NCI-H510A (cell line): ENCODE measurements around the gene MPC1.

Experiments used
- DNase-seq: peaks from one replicate; lab custom pipeline; 2025; lab: John Stamatoyannopoulos, UW

MPC1 gene

GRCh38 chr6:166382933-166383801 lies at the start of gene MPC1:
MPC1 (minus strand) TSS chr6:166382940; CDS start chr6:166382876, 64 bp downstream.
- peak; percentile 85 for DNase-seq

GRCh38 chr6:166430269-166430668 lies 47.5 kb upstream of the MPC1 start:
- DNase-seq: no peak

DNA sequence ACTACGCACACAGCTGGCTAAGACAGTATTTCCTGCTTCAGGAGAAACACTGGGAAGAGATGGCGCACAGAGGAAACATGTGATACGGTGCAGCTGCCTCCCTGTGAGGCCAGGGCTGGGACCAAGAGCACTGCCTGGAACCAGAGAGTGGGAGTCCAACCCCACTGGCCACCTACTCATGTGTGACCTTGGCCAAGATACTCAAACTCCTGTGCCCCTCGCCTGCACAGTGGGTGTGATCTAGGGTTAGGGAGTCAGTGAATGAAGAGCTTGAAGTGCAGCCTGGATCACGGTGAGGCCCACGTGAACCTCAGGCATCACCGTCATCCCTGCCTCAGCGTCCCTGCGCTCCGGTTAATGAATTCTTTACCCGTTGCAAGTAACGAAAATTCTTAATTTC lies 41.7 kb upstream of the MPC1 start:
- DNase-seq: no peak

- DNase-seq: no peak
Measured at GRCh38 chr6:166423781-166424180, 41.0 kb upstream of the MPC1 start.

GRCh38 chr6:166423051-166423745 lies 40.5 kb upstream of the MPC1 start:
- DNase-seq: no peak

DNA sequence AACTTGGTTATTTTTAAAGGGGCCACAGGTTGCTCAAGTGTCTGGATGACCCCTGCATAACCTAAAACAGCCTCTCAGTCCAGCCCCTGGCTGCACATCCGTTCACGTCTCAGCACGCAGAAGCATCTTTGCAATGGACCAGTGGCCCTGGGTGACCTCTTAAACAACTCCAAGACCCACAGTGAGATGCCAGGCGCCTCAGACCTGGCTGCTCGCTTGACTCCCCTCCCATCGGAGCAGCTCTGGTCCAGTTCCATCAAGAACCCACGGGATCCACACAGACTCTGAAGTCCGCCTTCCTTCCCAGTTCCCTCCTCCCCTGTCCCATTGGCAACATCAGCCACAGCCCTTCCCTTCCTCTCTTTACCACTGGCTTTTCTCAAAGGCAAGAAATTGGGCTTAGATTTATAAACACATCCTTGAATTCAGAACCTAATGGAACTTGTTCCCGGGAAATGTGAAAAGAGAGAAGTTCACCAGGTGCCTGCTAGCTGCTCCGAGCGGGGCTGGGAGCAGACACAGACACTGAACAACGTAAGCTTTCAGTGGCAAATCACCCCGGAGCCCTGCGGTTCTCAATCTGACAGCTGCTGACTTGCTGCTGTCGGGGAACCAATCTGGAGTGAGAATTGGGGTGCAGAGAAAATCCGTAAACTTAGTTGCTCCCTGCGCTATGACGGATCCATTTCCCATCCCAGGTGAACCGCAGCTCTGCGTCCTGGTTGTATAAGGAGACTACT lies 39.6 kb upstream of the MPC1 start:
- no peak for DNase-seq

- no peak for DNase-seq
Measured at GRCh38 chr6:166420351-166420750, 37.6 kb upstream of the MPC1 start.

DNA sequence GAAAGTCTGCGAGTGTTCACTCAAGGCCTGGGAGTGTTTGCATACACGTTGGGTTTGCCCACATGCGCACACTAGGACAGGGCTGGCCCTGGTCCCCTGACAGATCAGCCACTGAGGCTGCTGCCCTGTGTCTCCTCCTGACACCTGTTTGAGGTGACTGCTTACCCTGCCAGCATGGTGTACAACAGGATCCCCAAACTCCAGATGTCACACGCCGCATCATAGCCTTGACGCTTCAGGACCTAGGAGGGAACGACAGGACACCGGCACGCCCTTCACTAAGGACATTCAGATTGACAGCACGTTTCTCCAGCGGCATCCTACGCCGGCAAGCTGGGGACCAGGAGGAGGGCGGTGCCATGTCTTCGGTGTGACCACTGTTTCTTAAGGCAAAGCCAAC lies 37.0 kb upstream of the MPC1 start:
- no peak for DNase-seq

GRCh38 chr6:166419286-166419685 lies 36.5 kb upstream of the MPC1 start:
- DNase-seq: no peak

DNA sequence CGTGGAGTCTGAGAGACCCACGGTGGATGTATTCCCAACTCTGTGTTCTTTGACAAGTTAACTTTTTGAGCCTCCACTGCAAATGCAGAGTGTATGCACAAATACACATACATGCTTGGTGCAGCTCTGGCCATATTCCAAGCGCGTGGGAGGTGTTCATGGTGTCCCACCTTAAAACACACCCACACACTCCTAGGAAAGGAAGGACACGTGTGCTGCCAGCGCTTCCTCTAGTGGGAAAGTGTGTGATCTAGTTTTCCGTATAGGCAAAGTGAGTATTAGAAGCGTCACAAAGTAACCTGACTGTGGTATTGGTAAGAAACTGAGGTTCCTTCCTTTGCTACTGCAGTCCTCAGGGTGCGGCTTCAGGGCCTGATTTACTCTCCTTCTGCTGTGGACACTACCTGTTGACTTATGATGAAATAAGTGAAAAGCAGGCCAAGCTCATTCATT lies 36.0 kb upstream of the MPC1 start:
- DNase-seq: no peak

DNA sequence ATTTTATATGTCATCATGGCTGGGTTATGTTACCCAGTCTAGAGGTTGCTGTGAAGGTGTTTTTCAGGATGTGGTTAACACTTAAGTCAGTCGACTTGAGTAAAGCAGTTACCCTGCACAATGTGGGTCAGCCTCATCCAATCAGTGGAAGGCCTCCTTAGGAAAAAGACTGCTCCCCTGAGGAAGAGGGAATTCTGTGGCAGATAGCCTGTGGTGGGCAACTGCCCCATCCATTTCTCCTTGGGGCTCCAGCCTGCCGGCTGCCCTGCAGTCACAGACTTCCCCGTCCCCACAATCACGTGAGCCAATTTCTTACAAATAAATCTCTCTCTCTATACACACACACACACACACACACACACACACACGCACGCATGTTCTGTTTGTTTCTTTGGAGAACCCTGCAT lies 34.5 kb upstream of the MPC1 start:
- no peak for DNase-seq

GRCh38 chr6:166415833-166416347 lies 33.1 kb upstream of the MPC1 start:
- no peak for DNase-seq

GRCh38 chr6:166415306-166415705 lies 32.6 kb upstream of the MPC1 start:
- DNase-seq: no peak

- no peak for DNase-seq
Measured at GRCh38 chr6:166413491-166413951, 30.8 kb upstream of the MPC1 start.

DNA sequence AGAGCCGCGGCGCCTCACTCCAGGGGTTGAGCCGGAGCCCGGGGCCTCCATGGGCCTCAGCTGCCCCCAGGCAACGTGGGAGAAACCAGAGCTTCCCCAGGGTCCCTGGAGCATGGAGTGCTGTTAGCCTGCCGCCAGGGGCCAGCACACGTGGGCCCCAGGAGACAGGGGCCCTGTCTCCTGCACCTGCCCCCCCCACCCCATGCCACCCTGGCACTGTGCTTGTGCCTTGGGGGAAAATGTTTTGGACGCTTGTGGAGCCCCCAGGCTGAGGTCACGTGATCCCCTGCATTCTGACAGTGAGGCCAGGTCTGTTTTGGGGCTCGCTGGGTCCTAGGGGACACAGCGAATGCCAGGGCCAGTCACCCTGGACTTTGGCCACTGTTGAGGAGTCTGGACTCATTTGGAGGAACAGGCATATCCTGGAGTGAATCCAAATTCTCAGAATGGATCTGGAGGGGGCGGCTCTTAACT lies 30.2 kb upstream of the MPC1 start:
- DNase-seq: no peak

DNA sequence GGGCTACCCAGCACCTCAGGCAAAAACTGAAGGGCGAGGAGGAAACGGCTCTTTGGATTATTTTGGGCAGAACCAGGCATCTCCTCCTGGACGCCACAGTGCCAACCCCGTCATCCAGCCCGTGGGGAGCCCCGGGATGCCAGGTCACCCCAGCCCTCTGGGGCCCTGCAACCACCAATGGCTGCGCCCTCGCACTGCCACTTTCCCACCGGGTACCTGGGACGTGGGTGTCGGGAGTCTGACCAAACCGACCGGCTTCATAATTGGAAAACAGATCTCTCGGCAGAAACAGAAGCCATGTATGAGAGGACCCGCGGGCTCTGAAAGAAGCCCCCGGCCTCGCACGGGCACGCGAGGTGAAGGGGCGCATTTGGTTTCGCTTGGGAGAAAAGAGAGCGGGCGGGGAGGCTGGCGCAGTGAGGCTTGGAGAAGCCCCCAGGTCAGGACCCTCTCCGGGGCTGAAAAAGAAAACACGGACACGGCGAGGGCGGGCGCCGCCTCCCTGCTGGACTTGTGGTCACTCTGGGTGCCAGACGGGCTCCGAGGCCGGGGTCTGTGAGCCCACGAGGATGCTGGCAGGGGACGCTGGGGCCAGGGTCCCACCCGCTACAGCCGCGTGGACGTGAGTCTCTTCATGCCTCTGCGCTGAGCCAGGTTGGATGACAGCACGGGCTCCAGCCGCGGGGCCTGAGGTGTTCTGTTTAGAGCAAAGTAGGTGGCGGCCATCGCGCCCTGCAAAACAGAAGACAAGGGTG lies 29.6 kb upstream of the MPC1 start:
- no peak for DNase-seq

DNA sequence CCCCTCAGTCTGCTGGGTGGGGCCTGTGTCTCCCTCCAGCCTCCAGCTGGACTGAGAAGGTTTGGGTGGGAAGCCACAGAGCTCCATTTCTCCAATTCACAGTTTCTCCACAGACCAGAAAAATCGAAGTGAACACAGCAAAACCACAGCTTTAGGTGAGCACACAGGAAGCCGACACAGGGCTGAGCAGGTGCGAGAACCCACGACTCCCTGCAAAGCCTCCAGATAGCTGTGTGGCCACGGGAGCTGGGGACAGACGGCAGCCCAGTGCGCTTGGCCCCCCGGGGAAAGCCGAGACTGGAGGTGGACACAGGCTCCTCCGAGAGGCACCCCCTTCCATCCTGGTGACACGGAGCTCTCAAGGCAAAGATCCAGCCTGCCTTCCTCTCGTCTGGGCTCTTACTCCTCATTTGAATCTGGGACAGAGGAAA lies 29.0 kb upstream of the MPC1 start:
- no peak for DNase-seq

DNA sequence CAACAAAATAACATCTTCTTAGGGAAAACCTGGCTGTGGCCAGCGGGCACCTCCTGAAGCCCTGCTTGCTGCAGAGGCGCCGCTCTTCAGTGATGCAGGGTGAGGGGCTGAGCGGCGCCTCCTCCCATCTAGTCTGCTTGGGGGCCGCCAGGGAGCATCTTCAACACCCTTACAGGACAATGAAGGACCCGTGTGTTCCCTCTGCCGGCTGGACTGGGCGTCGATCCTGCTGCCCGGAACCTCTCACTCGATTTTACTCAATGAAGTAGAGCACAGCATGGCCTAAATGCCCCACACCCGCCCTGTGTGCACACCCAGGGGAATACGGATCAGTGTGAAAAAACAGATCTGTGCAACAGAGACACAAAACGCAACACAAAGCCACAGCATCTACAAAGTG lies 28.5 kb upstream of the MPC1 start:
- DNase-seq: no peak

GRCh38 chr6:166410426-166410935 lies 27.7 kb upstream of the MPC1 start:
- no peak for DNase-seq

DNA sequence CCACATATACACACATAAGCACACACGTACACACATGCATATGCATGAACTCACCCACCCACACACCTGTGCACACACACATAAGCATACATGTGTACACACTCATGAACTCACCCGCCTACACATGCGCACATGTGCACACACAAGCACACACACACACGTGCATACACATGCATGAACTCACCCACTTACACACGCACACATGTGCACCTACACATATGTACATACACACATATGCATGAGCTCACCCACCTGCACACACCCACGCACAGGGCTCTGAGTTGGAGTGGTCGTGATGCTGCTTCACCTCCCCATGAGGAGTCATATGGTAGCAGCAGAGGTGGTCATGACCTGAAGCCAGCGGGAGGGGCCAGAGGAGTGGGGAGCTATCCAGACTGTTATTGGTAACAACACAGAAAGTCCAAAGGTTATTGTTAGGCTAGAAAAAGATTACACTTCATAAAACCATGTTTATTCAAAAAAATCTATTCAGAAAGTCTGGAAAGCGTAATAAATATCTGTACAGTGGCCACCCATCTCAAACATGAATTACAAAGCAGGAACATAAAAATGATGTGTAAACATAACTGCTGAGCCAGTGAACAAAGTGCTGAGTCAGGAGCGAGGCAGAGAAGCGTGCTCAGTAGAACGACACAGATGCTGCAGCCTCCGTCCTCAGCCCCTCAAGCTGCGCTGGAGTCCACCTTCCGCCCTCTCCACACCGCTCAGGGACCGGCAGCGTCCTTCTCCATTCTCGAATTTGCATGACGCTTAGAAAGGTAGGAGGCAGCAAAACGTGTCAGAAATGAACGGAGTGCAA lies 26.4 kb upstream of the MPC1 start:
- DNase-seq: no peak
